Stimulated activated naive CD4-positive, alpha-beta T cell treated with Interleukin-2 at 50 U/mL for 16 hours (primary cell): ENCODE data around the gene GNAO1.

ENCODE experiments used
- DNase-seq: peaks from one replicate; lab custom pipeline; 2025; lab: John Stamatoyannopoulos, UW

Gene GNAO1

GRCh38 chr16:56198006-56198754 is 6.9 kb downstream of the GNAO1 start:
- DNase-seq, result no peak

- DNase-seq, result no peak
Observed at GRCh38 chr16:56198755-56199114, 7.4 kb downstream of the GNAO1 start.

GRCh38 chr16:56199164-56199563 is 7.9 kb downstream of the GNAO1 start:
- peak; percentile 10 for DNase-seq

- DNase-seq, result no peak
Observed at GRCh38 chr16:56201030-56201429, 9.7 kb downstream of the GNAO1 start.

- DNase-seq, result no peak
Observed at GRCh38 chr16:56202036-56202435, 10.7 kb downstream of the GNAO1 start.

GRCh38 chr16:56203052-56203451 is 11.8 kb downstream of the GNAO1 start:
- DNase-seq, result peak; percentile 53

GRCh38 chr16:56204816-56205215 is 13.5 kb downstream of the GNAO1 start:
- no peak for DNase-seq

GRCh38 chr16:56206951-56207350 is 15.7 kb downstream of the GNAO1 start:
- no peak for DNase-seq

- no peak for DNase-seq
Observed at GRCh38 chr16:56207421-56207820, 16.1 kb downstream of the GNAO1 start.

GRCh38 chr16:56211435-56211981 is 20.2 kb downstream of the GNAO1 start:
- no peak for DNase-seq

- DNase-seq, result no peak
Observed at GRCh38 chr16:56212144-56212543, 20.9 kb downstream of the GNAO1 start.

- DNase-seq, result no peak
Observed at GRCh38 chr16:56221995-56222394, 30.7 kb downstream of the GNAO1 start.

- DNase-seq, result no peak
Observed at GRCh38 chr16:56222474-56222997, 31.2 kb downstream of the GNAO1 start.

- DNase-seq, result no peak
Observed at GRCh38 chr16:56225017-56225742, 33.9 kb downstream of the GNAO1 start.

GRCh38 chr16:56226187-56226586 is 34.9 kb downstream of the GNAO1 start:
- no peak for DNase-seq

GRCh38 chr16:56226845-56227525 is 35.7 kb downstream of the GNAO1 start:
- DNase-seq, result no peak

- no peak for DNase-seq
Observed at GRCh38 chr16:56227936-56228335, 36.6 kb downstream of the GNAO1 start.

- DNase-seq, result no peak
Observed at GRCh38 chr16:56228476-56228875, 37.2 kb downstream of the GNAO1 start.

- no peak for DNase-seq
Observed at GRCh38 chr16:56233795-56234566, 42.7 kb downstream of the GNAO1 start.

GRCh38 chr16:56234737-56235136 is 43.4 kb downstream of the GNAO1 start:
- DNase-seq, result no peak

GRCh38 chr16:56237451-56237930 is 46.2 kb downstream of the GNAO1 start:
- DNase-seq, result no peak

GRCh38 chr16:56238188-56238587 is 46.9 kb downstream of the GNAO1 start:
- no peak for DNase-seq
